Transverse colon (tissue), 4 donors: ENCODE measurements around the gene C9orf85.

Experiments used
- EP300 ChIP-seq: sonication (generic); formaldehyde crosslinking; IDR thresholded peaks from one replicate; pipeline ENCODE4 v1.6.1; 2017; ENCODE audit warnings: antibody characterized with exemption, low read depth
- POLR2A ChIP-seq: fragments of 450-650 bp; IDR thresholded peaks from one replicate; pipeline ENCODE4 v1.6.1; 2016; ENCODE audit warnings: antibody characterized with exemption, mild to moderate bottlenecking, moderate library complexity
- POLR2AphosphoS5 ChIP-seq, 3 donors: sonication (generic); formaldehyde crosslinking; IDR thresholded peaks; one replicate each; pipeline ENCODE4 v1.6.1; 2016; ENCODE audit warnings: antibody characterized with exemption in 3 of 3
- TF ChIP-seq, protein P1 (sequence below), 5 experiments: fragments of 200-600 bp in 3 of 5; fragments of 450-650 bp in 2 of 5; sonication (generic) in 3 of 5; IDR thresholded peaks; 1 replicate in 2 of 5; 2 replicates in 3 of 5; pipeline ENCODE4 v1.5.1; 2016 to 2017; ENCODE audit warnings: antibody characterized with exemption in 5 of 5, inconsistent platforms in 3 of 5, mild to moderate bottlenecking in 2 of 5, moderate library complexity in 1 of 5

DNA sequence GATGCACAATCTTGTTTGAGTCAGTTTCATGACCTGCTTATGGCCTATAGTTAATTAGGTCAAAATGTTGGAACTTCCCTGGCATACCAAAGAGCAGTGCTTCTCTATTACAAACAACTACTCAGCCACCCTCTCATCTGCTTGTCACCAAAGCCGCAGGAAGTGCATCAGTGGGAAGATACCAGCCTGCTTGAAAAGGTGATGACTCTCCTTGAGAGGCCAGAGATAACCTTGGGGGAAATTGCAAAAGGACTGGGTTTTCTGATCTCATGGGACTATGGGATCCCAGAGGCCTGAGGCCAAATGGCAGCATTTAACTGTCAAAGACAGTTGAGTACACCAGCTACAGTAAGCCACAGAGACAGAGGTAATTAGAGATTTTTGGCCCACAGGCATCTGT is 79.0 kb downstream of the C9orf85 start:
- TF ChIP-seq, protein P1, sequence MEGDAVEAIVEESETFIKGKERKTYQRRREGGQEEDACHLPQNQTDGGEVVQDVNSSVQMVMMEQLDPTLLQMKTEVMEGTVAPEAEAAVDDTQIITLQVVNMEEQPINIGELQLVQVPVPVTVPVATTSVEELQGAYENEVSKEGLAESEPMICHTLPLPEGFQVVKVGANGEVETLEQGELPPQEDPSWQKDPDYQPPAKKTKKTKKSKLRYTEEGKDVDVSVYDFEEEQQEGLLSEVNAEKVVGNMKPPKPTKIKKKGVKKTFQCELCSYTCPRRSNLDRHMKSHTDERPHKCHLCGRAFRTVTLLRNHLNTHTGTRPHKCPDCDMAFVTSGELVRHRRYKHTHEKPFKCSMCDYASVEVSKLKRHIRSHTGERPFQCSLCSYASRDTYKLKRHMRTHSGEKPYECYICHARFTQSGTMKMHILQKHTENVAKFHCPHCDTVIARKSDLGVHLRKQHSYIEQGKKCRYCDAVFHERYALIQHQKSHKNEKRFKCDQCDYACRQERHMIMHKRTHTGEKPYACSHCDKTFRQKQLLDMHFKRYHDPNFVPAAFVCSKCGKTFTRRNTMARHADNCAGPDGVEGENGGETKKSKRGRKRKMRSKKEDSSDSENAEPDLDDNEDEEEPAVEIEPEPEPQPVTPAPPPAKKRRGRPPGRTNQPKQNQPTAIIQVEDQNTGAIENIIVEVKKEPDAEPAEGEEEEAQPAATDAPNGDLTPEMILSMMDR (IDR thresholded peaks at IDR 0.05) = no peak
- TF ChIP-seq EP300 (no peak), POLR2AphosphoS5 (IDR thresholded peaks at IDR 0.05) (no peak), POLR2A (no peak)
